SK-N-SH (cell line): ENCODE data around the gene IQCE. TPM values are rescaled to one million over a fixed set of nuclear protein-coding genes. Genes with fewer than 3 reads are reported as not detected.
"Not testable (repeated sequence)": the region's sequence is repeated elsewhere in the genome, so short reads cannot be mapped to it uniquely, and the experiment has no call there.

ENCODE experiments used
- CTCF ChIA-PET: fragments of 300-600, 350-600 bp; formaldehyde crosslinking; extraction: SDS; loops from one replicate; lab custom pipeline; 2021; lab: Yijun Ruan, JAX
- POLR2A ChIA-PET: fragments of 350-600 bp; sonication (Branson Sonifier 250); formaldehyde crosslinking; extraction: SDS; loops from one replicate; lab custom pipeline; 2020; ENCODE audit warnings: antibody characterized with exemption, inconsistent platforms; lab: Yijun Ruan, JAX
- DNase-seq: peaks from one replicate; pipeline ENCODE4 v3.0.0; 2012
- H2AFZ ChIP-seq: fragments of 200-600 bp; sonication (generic); 2 replicates; pipeline ENCODE4 v1.8.1; 2016; ENCODE audit warnings: antibody characterized with exemption, mild to moderate bottlenecking, low read depth
- H3F3A ChIP-seq: fragments of 200-600 bp; sonication (generic); replicated peaks from 2 replicates; pipeline ENCODE3; 2016; ENCODE audit warnings: antibody characterized with exemption, mild to moderate bottlenecking; ENCODE audit not compliant: insufficient read depth
- H3K27ac ChIP-seq, 2 experiments: fragments of 200-500 bp in 1 of 2; fragments of 200-600 bp in 1 of 2; sonication (Bioruptor generic) in 1 of 2; sonication (generic), shearing (Covaris generic) in 1 of 2; 2 replicates each; pipeline versions ENCODE4 v1.5.1 to v1.6.1; 2014 to 2016; ENCODE audit warnings: low read depth in 2 of 2, inconsistent platforms in 1 of 2, low read length in 1 of 2, mild to moderate bottlenecking in 1 of 2, mixed read lengths in 1 of 2
- H3K27me3 ChIP-seq: fragments of 200-600 bp; sonication (generic), shearing (Covaris generic); 2 replicates; pipeline ENCODE4 v1.6.1; 2016; ENCODE audit warnings: mixed run types; ENCODE audit not compliant: insufficient read depth
- H3K36me3 ChIP-seq, 2 experiments: fragments of 200-500 bp in 1 of 2; fragments of 200-600 bp in 1 of 2; sonication (Bioruptor generic) in 1 of 2; sonication (generic) in 1 of 2; replicated peaks in 1 of 2; 2 replicates each; pipeline versions ENCODE3 to v1.5.1; 2014 to 2016; ENCODE audit warnings: low read length in 1 of 2, mild to moderate bottlenecking in 1 of 2; ENCODE audit not compliant: insufficient read depth in 2 of 2, control insufficient read depth in 1 of 2
- H3K4me1 ChIP-seq, 2 experiments: fragments of 200-500 bp in 1 of 2; fragments of 200-600 bp in 1 of 2; sonication (Bioruptor generic) in 1 of 2; sonication (generic), shearing (Covaris generic) in 1 of 2; 2 replicates each; pipeline versions ENCODE4 v1.5.1 to v1.6.1; 2014 to 2016; ENCODE audit warnings: low read depth in 1 of 2, low read length in 1 of 2, mixed run types in 1 of 2; ENCODE audit not compliant: insufficient read depth in 2 of 2, control insufficient read depth in 1 of 2
- H3K4me2 ChIP-seq: fragments of 200-600 bp; sonication (generic), shearing (Covaris generic); 2 replicates; pipeline ENCODE4 v1.6.1; 2017; ENCODE audit warnings: mixed run types
- H3K4me3 ChIP-seq, 2 experiments: fragments of 200-500 bp in 1 of 2; fragments of 200-600 bp in 1 of 2; sonication (Bioruptor generic) in 1 of 2; sonication (generic), shearing (Covaris generic) in 1 of 2; 2 replicates each; pipeline versions ENCODE4 v1.5.1 to v1.8.1; 2014 to 2016; ENCODE audit warnings: low read depth in 2 of 2, inconsistent platforms in 1 of 2, low read length in 1 of 2, mild to moderate bottlenecking in 1 of 2, mixed read lengths in 1 of 2, moderate library complexity in 1 of 2
- H3K79me2 ChIP-seq: fragments of 200-600 bp; sonication (generic); 2 replicates; pipeline ENCODE4 v1.8.1; 2017; ENCODE audit warnings: mild to moderate bottlenecking; ENCODE audit not compliant: insufficient read depth
- H3K9ac ChIP-seq: fragments of 200-600 bp; sonication (generic); 2 replicates; pipeline ENCODE4 v1.6.1; 2017; ENCODE audit warnings: mixed run types
- H3K9me2 ChIP-seq: fragments of 200-600 bp; sonication (generic); 2 replicates; pipeline ENCODE4 v1.6.1; 2017; ENCODE audit warnings: mixed run types
- H3K9me3 ChIP-seq: fragments of 200-600 bp; sonication (generic); 2 replicates; pipeline ENCODE4 v1.6.1; 2017; ENCODE audit warnings: mixed run types, mild to moderate bottlenecking, moderate library complexity
- H4K20me1 ChIP-seq: fragments of 200-600 bp; sonication (generic); 2 replicates; pipeline ENCODE4 v1.6.1; 2017; ENCODE audit warnings: mild to moderate bottlenecking, mixed run types; ENCODE audit not compliant: insufficient read depth
- EP300 ChIP-seq, 2 experiments: IDR thresholded peaks; 2 replicates each; pipeline versions ENCODE4 v1.4.0 to v1.6.1; 2012; ENCODE audit warnings: borderline replicate concordance in 1 of 2, low read depth in 1 of 2, low read length in 1 of 2
- JUND ChIP-seq: IDR thresholded peaks from 2 replicates; pipeline ENCODE4 v1.4.0; 2012
- MXI1 ChIP-seq: IDR thresholded peaks from 2 replicates; pipeline ENCODE4 v1.6.1; 2012; ENCODE audit warnings: mild to moderate bottlenecking, low read depth, low read length, improper control_type of control experiment
- RAD21 ChIP-seq: IDR thresholded peaks from 2 replicates; pipeline ENCODE4 v1.6.1; 2012; ENCODE audit warnings: mild to moderate bottlenecking, low read length
- WGBS: methylation state at CpG from one replicate; pipeline ENCODE4 v1.1.6; 2017; ENCODE audit warnings: low lambda C conversion rate; 5-methylcytosine and 5-hydroxymethylcytosine counted together
- polyA plus RNA-seq, 3 experiments: library from polyadenylated mRNA; depleted of rRNA; stranded (reverse); fragments of >200 nt; gene quantifications; 2 replicates each; pipeline ENCODE4 v1.2.3, GENCODE V29; 2012
- TF ChIP-seq, protein P1 (sequence below): fragments of 200-600 bp; sonication (generic); IDR thresholded peaks from 2 replicates; pipeline ENCODE4 v1.6.1; 2017; ENCODE audit warnings: antibody characterized with exemption, mild to moderate bottlenecking, moderate library complexity
- TF ChIP-seq, protein P2 (sequence below): fragments of 150-350 bp; IDR thresholded peaks from 2 replicates; pipeline ENCODE4 v1.6.1; 2017; ENCODE audit warnings: antibody characterized with exemption, low read length, low read depth, borderline replicate concordance

IQCE gene
- polyA plus RNA-seq, 1 of the 3 experiments (the other 2 are of a cell fraction) = 14.4 TPM

DNA sequence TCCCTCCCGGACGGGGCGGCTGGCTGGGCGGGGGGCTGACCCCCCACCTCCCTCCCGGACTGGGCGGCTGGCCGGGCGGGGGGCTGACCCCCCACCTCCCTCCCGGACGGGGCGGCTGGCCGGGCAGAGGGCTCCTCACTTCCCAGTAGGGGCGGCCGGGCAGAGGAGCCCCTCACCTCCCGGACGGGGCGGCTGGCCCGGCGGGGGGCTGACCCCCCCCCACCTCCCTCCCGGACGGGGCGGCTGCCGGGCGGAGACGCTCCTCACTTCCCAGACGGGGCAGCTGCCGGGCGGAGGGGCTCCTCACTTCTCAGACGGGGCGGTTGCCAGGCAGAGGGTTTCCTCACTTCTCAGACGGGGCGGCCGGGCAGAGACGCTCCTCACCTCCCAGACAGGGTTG lies 24.6 kb upstream of the IQCE start:
- WGBS = 87% methylated on average over 4 of the region's 34 CpGs
- H3K9me2 ChIP-seq, H3K9ac ChIP-seq, POLR2A ChIA-PET, H3K27me3 ChIP-seq, H3K4me3 ChIP-seq, H3K27ac ChIP-seq, CTCF ChIA-PET, H2AFZ ChIP-seq, DNase-seq, H3K79me2 ChIP-seq, H3K9me3 ChIP-seq, H4K20me1 ChIP-seq, H3K4me2 ChIP-seq: not testable (repeated sequence)
- Histone ChIP-seq H3K4me1 (peaks cover 15 to 26% of the 10 kb centered on the region in 2 experiments; a peak in 3 of 4 replicates), H3K36me3 (peaks cover 6 to 15% of the 10 kb centered on the region in 2 experiments), H3F3A (peaks cover 11% of the 10 kb centered on the region)

DNA sequence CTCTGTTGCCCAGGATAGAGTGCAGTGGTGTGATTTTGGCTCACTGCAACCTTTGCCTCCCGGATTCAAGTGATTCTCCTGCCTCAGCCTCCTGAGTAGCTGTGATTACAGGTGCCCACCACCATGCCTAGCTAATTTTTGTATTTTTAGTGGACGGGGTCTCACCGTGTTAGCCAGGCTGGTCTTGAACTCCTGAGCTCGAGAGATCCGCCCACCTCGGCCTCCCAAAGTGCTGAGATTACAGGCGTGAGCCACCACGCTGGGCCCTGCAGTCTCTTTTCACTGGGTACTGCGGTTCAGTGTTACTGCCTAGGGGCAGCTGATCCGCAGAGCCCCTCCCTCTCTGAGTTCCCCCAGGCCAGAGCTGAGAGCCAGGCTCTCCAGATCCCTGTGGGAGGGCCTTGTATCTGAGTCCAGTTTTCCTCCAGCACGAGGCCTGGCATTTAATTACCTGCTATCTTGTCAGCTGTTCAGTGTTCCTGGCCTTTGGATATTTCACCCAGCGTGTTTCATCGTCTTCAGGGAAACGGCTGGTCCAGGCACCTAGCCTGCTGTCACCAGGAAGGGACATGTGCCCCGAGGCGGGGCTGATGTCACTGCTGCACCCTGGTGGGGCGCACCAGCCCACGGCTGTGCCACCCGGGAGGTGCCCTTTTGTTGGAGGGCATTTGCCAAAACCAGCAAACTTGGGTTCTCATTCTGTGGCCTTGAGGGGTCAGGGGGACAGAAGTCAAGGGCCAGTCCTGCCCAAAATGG lies 22.7 kb upstream of the IQCE start:
- H3F3A ChIP-seq, H2AFZ ChIP-seq, H3K27ac ChIP-seq, H3K79me2 ChIP-seq, H4K20me1 ChIP-seq, CTCF ChIA-PET, H3K27me3 ChIP-seq, H3K4me3 ChIP-seq, H3K9ac ChIP-seq, H3K4me2 ChIP-seq, H3K9me2 ChIP-seq, H3K9me3 ChIP-seq: not testable (repeated sequence)
- WGBS = 70% methylated on average over 9 of the region's 19 CpGs
- H3K36me3 ChIP-seq = peaks cover 11 to 25% of the 10 kb centered on the region in 2 experiments
- TF ChIP-seq EP300 (IDR thresholded peaks at IDR 0.05; ENCODE audit: borderline replicate concordance in 1 of 2, low read depth in 1 of 2, low read length in 1 of 2) (0 out of 4 replicates have a peak, but pooled peaks of 1 of the 2 experiments have one; percentile 22), RAD21 (0 out of 2 replicates have a peak, but pooled peaks have one; percentile 1), MXI1 (peak; percentile 51)
- POLR2A ChIA-PET = interaction anchor here (0.7 kb wide), 1 partner anchor 1109 kb away, joined by 3 read pairs; no protein-coding TSS in a partner anchor
- peaks cover 0 to 11% of the 10 kb centered on the region in 2 experiments; a peak in 1 of 4 replicates for H3K4me1 ChIP-seq
- peak; percentile 75 for DNase-seq

DNA sequence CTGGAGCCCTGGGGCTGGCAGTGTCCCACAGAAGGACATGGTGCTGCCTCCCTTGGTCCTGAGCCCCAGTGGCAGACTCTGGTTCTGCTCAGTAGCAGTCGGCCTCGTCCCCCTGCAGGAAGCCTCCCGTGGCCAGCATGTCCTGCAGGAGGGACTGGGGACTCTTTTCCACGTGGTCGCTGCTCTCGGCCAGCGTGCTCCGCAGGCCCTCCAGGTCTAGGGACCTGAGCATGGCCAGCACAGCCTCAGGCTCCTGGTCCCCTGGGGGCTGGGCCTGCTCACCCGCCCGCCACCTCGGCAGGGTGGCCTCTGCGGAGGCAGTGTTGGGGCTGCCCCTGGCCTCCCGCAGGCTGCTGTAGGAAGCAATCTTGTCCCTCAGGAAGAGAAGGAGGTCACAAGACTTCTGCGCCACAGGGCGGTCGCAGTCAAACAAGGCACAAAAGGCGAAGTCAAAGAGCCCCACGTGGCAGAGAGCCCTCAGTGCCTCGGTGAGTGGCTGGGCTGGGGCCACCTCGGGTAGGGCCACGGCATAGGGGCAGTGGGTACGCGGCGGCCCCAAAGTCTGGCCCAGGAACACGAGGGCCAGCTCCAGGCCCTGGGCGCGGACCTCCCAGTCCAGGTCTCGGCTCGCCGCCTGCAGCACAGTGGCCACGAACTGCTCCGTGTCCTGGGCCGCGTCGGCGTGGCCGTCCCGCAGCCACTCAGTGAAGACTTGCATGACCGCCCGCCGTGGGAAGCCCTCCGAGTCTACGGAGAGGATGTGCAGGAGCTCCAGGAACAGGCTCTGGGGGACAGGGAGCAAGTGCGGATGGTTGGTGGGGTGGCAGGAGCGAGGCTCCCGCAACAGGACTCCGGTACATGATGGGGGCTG lies 20.6 kb upstream of the IQCE start:
- Histone ChIP-seq H2AFZ (no peak overlapping the region), H3K4me3 (no peak overlapping the region), H3K9me3 (no peaks in the 10 kb centered on the region), H3K79me2 (no peaks in the 10 kb centered on the region), H3K27ac (no peak overlapping the region), H3K27me3 (no peaks in the 10 kb centered on the region), H3K9ac (no peak overlapping the region), H3F3A (peaks cover 3% of the 10 kb centered on the region), H4K20me1 (no peaks in the 10 kb centered on the region), H3K36me3 (peaks cover 11 to 46% of the 10 kb centered on the region in 2 experiments), H3K4me2 (no peak overlapping the region), H3K9me2 (no peaks in the 10 kb centered on the region), H3K4me1 (peaks cover 0 to 3% of the 10 kb centered on the region in 2 experiments; a peak in 1 of 4 replicates)
- CTCF ChIA-PET = interaction anchor here (0.6 kb wide), 1 partner anchor 70 kb away, joined by 3 read pairs; no protein-coding TSS in a partner anchor
- TF ChIP-seq, protein P1, sequence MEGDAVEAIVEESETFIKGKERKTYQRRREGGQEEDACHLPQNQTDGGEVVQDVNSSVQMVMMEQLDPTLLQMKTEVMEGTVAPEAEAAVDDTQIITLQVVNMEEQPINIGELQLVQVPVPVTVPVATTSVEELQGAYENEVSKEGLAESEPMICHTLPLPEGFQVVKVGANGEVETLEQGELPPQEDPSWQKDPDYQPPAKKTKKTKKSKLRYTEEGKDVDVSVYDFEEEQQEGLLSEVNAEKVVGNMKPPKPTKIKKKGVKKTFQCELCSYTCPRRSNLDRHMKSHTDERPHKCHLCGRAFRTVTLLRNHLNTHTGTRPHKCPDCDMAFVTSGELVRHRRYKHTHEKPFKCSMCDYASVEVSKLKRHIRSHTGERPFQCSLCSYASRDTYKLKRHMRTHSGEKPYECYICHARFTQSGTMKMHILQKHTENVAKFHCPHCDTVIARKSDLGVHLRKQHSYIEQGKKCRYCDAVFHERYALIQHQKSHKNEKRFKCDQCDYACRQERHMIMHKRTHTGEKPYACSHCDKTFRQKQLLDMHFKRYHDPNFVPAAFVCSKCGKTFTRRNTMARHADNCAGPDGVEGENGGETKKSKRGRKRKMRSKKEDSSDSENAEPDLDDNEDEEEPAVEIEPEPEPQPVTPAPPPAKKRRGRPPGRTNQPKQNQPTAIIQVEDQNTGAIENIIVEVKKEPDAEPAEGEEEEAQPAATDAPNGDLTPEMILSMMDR = 0 out of 2 replicates have a peak, but pooled peaks have one; percentile 7
- TF ChIP-seq, protein P2, sequence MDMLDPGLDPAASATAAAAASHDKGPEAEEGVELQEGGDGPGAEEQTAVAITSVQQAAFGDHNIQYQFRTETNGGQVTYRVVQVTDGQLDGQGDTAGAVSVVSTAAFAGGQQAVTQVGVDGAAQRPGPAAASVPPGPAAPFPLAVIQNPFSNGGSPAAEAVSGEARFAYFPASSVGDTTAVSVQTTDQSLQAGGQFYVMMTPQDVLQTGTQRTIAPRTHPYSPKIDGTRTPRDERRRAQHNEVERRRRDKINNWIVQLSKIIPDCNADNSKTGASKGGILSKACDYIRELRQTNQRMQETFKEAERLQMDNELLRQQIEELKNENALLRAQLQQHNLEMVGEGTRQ = no peak
- no peak for TF ChIP-seq JUND
- POLR2A ChIA-PET = interaction anchor here (1.0 kb wide), 1 partner anchor 10 kb away, joined by 3 read pairs; no protein-coding TSS in a partner anchor
- peak; percentile 60 for DNase-seq
- WGBS = 94% methylated on average over 28 of the region's 47 CpGs
